Karpas-422 (cell line): Measurements from ENCODE around the gene MTFMT. TPM values are rescaled to one million over a fixed set of nuclear protein-coding genes. Genes with fewer than 3 reads are reported as not detected.
"Not testable (repeated sequence)": the region's sequence is repeated elsewhere in the genome, so short reads cannot be mapped to it uniquely, and the experiment has no call there.

ENCODE experiments used
- DNase-seq: peaks from one replicate; pipeline ENCODE4 v3.0.0-alpha.2; 2015
- H2AFZ ChIP-seq: fragments of 200-600 bp; sonication (generic); 2 replicates; pipeline ENCODE4 v1.6.1; 2014; ENCODE audit warnings: antibody characterized with exemption, low read length, mixed read lengths
- H3K27ac ChIP-seq: fragments of 200-600 bp; sonication (generic); 2 replicates; pipeline ENCODE4 v1.5.1; 2014; ENCODE audit warnings: mild to moderate bottlenecking, low read length, moderate library complexity
- H3K27me3 ChIP-seq: fragments of 200-600 bp; sonication (generic); 2 replicates; pipeline ENCODE4 v1.6.1; 2014; ENCODE audit warnings: low read length, mixed read lengths
- H3K36me3 ChIP-seq: fragments of 200-600 bp; sonication (generic); 2 replicates; pipeline ENCODE4 v1.6.1; 2014; ENCODE audit warnings: low read length, mixed read lengths; ENCODE audit not compliant: insufficient read depth
- H3K4me1 ChIP-seq: fragments of 200-600 bp; sonication (generic); 2 replicates; pipeline ENCODE4 v1.6.1; 2014; ENCODE audit warnings: mild to moderate bottlenecking, low read length, mixed read lengths
- H3K4me2 ChIP-seq: fragments of 200-600 bp; sonication (generic); 2 replicates; pipeline ENCODE4 v1.6.1; 2014; ENCODE audit warnings: low read length, low read depth, mild to moderate bottlenecking; ENCODE audit not compliant: poor library complexity, severe bottlenecking
- H3K4me3 ChIP-seq: fragments of 200-600 bp; sonication (generic); 2 replicates; pipeline ENCODE4 v1.5.1; 2014; ENCODE audit warnings: mild to moderate bottlenecking, antibody characterized with exemption, low read length, mixed read lengths
- H3K79me2 ChIP-seq: fragments of 200-600 bp; sonication (generic); 2 replicates; pipeline ENCODE4 v1.6.1; 2014; ENCODE audit warnings: mild to moderate bottlenecking, low read length, mixed read lengths
- H3K9ac ChIP-seq: fragments of 200-600 bp; sonication (generic); 2 replicates; pipeline ENCODE4 v1.6.0; 2014; ENCODE audit warnings: low read length
- H3K9me2 ChIP-seq: fragments of 200-600 bp; sonication (generic), shearing (Covaris generic); replicated peaks from 2 replicates; pipeline ENCODE4 v1.6.0; 2014; ENCODE audit warnings: mild to moderate bottlenecking, low read length, moderate library complexity; ENCODE audit not compliant: insufficient read depth
- H3K9me3 ChIP-seq: fragments of 300-700, 200-600 bp; sonication (generic); 2 replicates; pipeline ENCODE4 v1.6.1; 2014; ENCODE audit warnings: low read length, mixed read lengths
- H4K20me1 ChIP-seq: fragments of 200-600 bp; sonication (generic); 2 replicates; pipeline ENCODE4 v1.6.1; 2014; ENCODE audit warnings: mild to moderate bottlenecking, antibody characterized with exemption, low read length, low read depth; ENCODE audit not compliant: insufficient read depth
- total RNA-seq: library from RNA; depleted of rRNA; stranded (reverse); fragments of >200 nt; shearing (Covaris generic); gene quantifications from 2 replicates; pipeline ENCODE4 v1.2.3, GENCODE V29; 2014; ENCODE audit warnings: low replicate concordance

MTFMT gene
- total RNA-seq, 1 experiment from 2014 or later = 19.3 TPM

DNA sequence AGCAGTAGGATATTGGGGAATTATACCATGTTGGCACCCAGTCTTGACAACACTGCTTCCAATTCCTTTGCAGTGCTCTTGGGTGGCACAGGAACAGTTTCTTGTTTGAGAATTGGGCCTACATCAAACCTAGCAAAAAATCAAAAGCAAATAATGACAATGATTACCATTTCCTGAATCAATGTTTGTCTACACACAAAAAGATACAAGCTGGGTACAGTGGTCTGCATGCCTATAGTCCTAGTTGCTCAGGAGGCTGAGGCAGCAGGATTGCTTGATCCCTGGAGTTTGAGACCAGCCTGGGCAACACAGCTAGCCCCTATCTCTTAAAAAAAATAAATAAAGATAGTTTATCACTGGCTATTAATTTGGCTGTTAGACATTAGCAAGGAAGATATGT lies 8.0 kb downstream of the MTFMT start:
- Histone ChIP-seq H3K4me1 (no peaks in the 10 kb centered on the region), H3K9ac (no peak overlapping the region), H3K79me2 (no peaks in the 10 kb centered on the region; the same call in 1 of the 2 replicates), H3K27ac (no peak overlapping the region), H3K27me3 (no peaks in the 10 kb centered on the region), H3K36me3 (peaks cover 60% of the 10 kb centered on the region), H4K20me1 (no peaks in the 10 kb centered on the region), H3K4me2 (no peak overlapping the region), H2AFZ (no peak overlapping the region), H3K9me3 (no peaks in the 10 kb centered on the region), H3K4me3 (no peak overlapping the region), H3K9me2 (no peaks in the 10 kb centered on the region)
- DNase-seq = no peak

GRCh38 chr15:65020419-65020818 lies 9.0 kb downstream of the MTFMT start:
- Histone ChIP-seq H3K79me2 (no peaks in the 10 kb centered on the region), H3K36me3 (peaks cover 61% of the 10 kb centered on the region), H3K9me2 (no peaks in the 10 kb centered on the region), H3K9me3 (peaks cover 4% of the 10 kb centered on the region; the same call in 1 of the 2 replicates), H3K4me3 (no peak overlapping the region), H3K4me1 (no peaks in the 10 kb centered on the region), H3K9ac (no peak overlapping the region), H3K27ac (no peak overlapping the region), H2AFZ (no peak overlapping the region), H3K27me3 (no peaks in the 10 kb centered on the region), H4K20me1 (no peaks in the 10 kb centered on the region), H3K4me2 (no peak overlapping the region)
- no peak for DNase-seq

- H3K9me3 ChIP-seq, H3K4me3 ChIP-seq, DNase-seq, H3K27ac ChIP-seq, H3K27me3 ChIP-seq, H3K9me2 ChIP-seq, H4K20me1 ChIP-seq, H3K79me2 ChIP-seq, H2AFZ ChIP-seq, H3K9ac ChIP-seq, H3K4me1 ChIP-seq, H3K4me2 ChIP-seq: not testable (repeated sequence)
- H3K36me3 ChIP-seq = peaks cover 45% of the 10 kb centered on the region
Observed at GRCh38 chr15:65011198-65011597, 18.2 kb downstream of the MTFMT start.

DNA sequence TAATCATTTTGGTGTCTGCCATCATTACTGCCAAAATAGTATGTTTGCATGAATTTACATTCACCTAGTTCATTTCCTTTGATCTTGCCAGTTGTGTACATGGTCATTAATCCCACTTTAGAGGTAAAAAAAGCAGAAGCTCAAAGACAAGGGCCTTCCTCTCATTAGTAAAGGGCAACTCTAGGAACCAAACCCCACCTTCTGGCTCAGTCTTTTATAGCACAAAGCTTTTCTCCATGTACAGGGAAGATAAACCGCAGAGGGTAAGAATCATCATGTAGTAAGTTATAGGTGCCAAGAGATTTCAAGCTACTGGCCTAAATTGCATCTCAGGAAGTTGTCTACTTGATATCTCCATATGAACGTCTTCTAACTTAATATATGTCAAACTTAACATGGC lies 20.5 kb downstream of the MTFMT start:
- Histone ChIP-seq H3K27ac (no peak overlapping the region), H3K9me2 (no peaks in the 10 kb centered on the region), H3K4me1 (0 out of 2 replicates have a peak, but pooled peaks cover 3% of the 10 kb centered on the region), H2AFZ (no peak overlapping the region), H3K79me2 (no peaks in the 10 kb centered on the region), H3K9ac (no peak overlapping the region), H3K4me3 (no peak overlapping the region), H3K4me2 (no peak overlapping the region), H3K27me3 (no peaks in the 10 kb centered on the region), H4K20me1 (no peaks in the 10 kb centered on the region), H3K36me3 (peaks cover 31% of the 10 kb centered on the region), H3K9me3 (peaks cover 4% of the 10 kb centered on the region; the same call in 1 of the 2 replicates)
- peak; percentile 67 for DNase-seq

GRCh38 chr15:65006876-65007275 lies 22.6 kb downstream of the MTFMT start:
- H3K9ac ChIP-seq = no peak overlapping the region
- H4K20me1 ChIP-seq = no peaks in the 10 kb centered on the region
- H3K9me3 ChIP-seq = no peaks in the 10 kb centered on the region
- no peaks in the 10 kb centered on the region for H3K27me3 ChIP-seq
- H3K79me2 ChIP-seq = no peaks in the 10 kb centered on the region
- H3K4me1 ChIP-seq = 0 out of 2 replicates have a peak, but pooled peaks cover 3% of the 10 kb centered on the region
- H2AFZ ChIP-seq = no peak overlapping the region
- H3K4me3 ChIP-seq = no peak overlapping the region
- DNase-seq = no peak
- H3K36me3 ChIP-seq = peaks cover 16% of the 10 kb centered on the region; the same call in 1 of the 2 replicates
- H3K4me2 ChIP-seq = no peak overlapping the region
- no peaks in the 10 kb centered on the region for H3K9me2 ChIP-seq
- no peak overlapping the region for H3K27ac ChIP-seq

GRCh38 chr15:65004993-65005392 lies 24.4 kb downstream of the MTFMT start:
- H3K9ac ChIP-seq = no peak overlapping the region
- H2AFZ ChIP-seq = no peak overlapping the region
- H3K4me3 ChIP-seq = no peak overlapping the region
- no peaks in the 10 kb centered on the region for H3K9me2 ChIP-seq
- DNase-seq = no peak
- no peak overlapping the region for H3K27ac ChIP-seq
- H3K79me2 ChIP-seq = no peaks in the 10 kb centered on the region
- no peak overlapping the region for H3K4me2 ChIP-seq
- H3K4me1 ChIP-seq = no peaks in the 10 kb centered on the region
- H3K27me3 ChIP-seq = no peaks in the 10 kb centered on the region
- no peaks in the 10 kb centered on the region for H3K9me3 ChIP-seq
- peaks cover 9% of the 10 kb centered on the region; the same call in 1 of the 2 replicates for H3K36me3 ChIP-seq
- no peaks in the 10 kb centered on the region for H4K20me1 ChIP-seq

DNA sequence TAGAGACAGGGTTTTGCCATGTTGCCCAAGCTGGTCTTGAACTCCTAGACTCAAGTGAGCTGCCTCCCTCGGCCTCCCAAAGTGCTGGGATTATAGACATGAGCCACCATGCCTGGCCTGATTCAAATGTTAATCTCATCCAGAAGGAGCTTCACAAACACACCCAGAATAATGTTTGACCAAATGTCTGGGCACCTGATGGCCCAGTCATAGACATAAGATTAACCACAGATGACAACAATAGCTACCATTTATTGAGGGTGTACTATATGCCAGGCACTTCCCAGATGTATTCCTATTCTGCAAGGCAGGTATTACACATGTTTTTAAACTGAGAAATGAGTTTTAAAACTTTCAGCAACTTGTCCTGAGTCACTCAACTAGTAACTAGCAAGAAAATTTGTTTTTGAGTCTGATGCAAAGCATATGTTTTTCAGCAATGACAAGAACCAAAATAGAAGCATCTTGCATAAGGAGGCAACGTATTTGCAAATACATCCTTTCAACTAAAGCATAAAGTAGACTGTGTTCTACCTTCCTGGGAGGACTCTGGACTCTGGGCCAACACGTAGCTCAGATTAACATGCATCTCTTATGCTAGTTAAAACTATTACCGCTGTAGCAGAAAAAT lies 31.6 kb downstream of the MTFMT start:
- Histone ChIP-seq H3K9ac (no peak overlapping the region), H3K4me1 (no peaks in the 10 kb centered on the region), H3K36me3 (no peaks in the 10 kb centered on the region), H3K27ac (no peak overlapping the region), H3K79me2 (no peaks in the 10 kb centered on the region), H2AFZ (no peak overlapping the region), H3K4me3 (no peak overlapping the region), H4K20me1 (no peaks in the 10 kb centered on the region), H3K9me2 (no peaks in the 10 kb centered on the region), H3K9me3 (no peaks in the 10 kb centered on the region), H3K27me3 (no peaks in the 10 kb centered on the region), H3K4me2 (no peak overlapping the region)
- no peak for DNase-seq

DNA sequence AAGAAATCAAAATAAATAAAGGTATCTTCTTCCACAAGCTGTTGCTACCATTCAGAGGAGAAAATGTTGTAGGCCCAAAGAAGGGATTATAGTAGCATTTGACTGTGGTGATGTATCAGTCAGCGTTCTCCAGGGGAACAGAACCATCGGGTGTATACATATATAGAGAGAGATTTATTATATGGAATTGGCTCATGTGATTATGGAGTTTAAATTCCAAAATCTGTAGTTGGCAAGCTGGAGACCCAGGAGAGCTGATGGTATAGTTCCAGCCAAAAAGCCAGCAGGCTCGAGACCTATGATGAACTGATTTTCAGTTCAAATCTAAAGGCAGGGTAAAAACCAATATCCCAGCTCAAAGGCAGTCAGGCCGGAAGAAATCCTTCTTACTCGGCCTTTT lies 32.4 kb downstream of the MTFMT start:
- Histone ChIP-seq H3K4me3 (no peak overlapping the region), H3K9me3 (no peaks in the 10 kb centered on the region), H3K9me2 (no peaks in the 10 kb centered on the region), H3K27ac (no peak overlapping the region), H3K79me2 (no peaks in the 10 kb centered on the region), H4K20me1 (no peaks in the 10 kb centered on the region), H3K4me1 (no peaks in the 10 kb centered on the region), H2AFZ (no peak overlapping the region), H3K27me3 (no peaks in the 10 kb centered on the region), H3K36me3 (no peaks in the 10 kb centered on the region), H3K4me2 (no peak overlapping the region), H3K9ac (no peak overlapping the region)
- DNase-seq = no peak
